HG03060 (cell line): ENCODE results near the gene IDS.
"Not testable (repeated sequence)": the region's sequence is repeated elsewhere in the genome, so short reads cannot be mapped to it uniquely, and the experiment has no call there.

ENCODE experiments used
- ATAC-seq: cut with Tn5 transposase; IDR thresholded peaks from one replicate; pipeline ENCODE4 v1.9.1; 2021; ENCODE audit warnings: low read depth, moderate number of reproducible peaks; ENCODE audit not compliant: unreplicated experiment

Gene IDS

DNA sequence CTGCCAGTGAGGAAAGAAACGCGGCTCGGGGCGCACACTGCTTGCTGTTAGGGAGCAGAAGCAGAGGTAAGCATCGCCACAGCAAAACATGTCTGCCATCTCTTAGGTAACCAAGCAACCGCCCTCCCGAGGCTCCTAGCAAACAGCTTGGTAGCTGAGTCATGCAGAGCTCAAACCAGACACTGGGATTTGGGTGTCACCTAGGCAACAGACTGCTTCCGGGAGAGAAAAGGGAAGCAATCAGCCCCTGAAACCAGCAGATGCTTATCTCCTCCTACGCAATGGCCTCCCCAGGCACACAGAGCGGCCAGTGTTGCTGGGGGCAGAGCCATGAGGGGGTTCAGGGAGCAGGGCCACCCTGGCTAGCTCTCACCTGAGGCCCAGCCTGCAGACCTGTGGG is 1.7 kb downstream of the IDS start:
- ATAC-seq = peak; percentile 81

- ATAC-seq = not testable (repeated sequence)
Observed at GRCh38 chrX:149502923-149503322, 2.2 kb downstream of the IDS start.

DNA sequence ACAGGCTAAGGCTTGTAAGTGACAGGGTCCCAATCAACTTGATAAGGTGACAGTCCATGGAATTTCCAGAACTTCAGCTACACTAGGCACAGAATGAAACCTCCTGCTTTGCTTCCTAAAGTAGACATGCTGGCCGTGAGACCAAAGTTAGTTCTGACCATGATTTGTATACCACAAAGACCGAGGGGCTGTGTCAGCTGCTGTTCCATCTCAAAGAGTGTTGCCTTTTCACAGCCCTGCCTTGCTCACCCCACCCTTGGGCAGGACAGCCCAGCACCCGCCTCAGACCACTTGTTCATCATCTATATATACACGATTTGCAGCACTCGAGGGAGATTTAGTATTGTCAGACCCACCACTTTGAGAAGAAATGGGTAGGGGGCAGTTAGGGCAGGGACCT is 5.3 kb downstream of the IDS start:
- no peak for ATAC-seq

DNA sequence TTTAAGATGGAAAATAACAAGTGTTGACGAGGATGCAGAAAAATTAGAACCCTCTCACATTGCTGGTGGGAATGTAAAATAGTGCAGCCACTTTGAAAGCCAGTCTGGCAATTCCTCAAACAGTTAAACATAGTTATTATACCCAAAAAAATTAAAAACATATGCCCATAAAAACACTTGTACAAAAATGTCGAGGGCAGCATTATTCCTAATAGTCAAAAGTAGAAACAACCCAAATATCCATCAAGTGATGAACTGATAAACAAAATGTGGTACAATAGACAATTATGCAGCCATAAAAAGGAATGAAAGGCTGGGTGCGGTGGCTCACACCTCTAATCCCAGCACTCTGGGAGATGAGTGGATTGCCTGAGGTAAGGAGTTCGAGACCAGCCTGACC is 6.3 kb downstream of the IDS start:
- ATAC-seq = no peak

DNA sequence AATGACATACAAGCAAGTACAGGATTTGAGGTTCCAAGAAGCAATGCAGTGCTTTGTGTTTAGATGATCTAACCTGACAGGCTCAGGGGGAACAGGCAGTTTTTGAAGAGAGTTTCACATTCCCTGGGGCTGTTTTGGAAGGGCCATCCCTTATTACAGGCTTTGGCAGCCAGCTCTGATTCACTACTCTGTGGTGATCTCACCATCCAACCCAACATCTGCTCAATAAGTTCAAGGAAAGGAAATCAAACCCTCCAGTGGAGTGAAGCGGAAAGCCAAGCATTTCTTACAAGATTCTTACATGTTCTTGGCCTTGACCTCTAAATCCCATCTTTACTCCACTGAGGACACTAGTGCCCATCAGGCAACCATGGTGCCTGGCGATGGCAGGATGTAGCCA is 7.5 kb downstream of the IDS start:
- no peak for ATAC-seq

GRCh38 chrX:149497054-149497453 is 8.1 kb downstream of the IDS start:
- no peak for ATAC-seq

DNA sequence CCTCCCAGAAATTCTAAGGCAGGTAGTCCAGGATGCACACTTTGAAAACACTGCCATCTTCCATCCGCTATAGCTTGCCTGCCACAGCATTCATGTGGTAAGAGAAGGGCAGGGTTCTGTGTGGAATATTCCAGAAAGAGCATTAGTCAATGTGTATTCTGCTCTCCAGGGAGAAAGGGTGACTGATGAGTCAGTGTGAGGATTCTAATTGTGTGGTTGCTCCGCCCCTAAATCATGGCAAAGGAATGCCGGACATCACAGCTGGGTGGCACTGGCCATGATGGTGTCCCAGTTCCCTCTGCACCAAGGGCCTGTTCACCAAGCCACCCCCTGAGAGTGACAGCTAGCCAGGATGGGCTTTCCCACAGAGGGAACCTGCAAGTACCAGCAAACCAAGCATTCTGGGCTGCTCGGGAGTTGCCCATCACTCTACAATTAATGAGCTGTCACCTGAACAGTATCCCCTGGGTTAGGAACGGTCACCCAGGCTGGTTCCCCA is 9.5 kb downstream of the IDS start:
- no peak for ATAC-seq

GRCh38 chrX:149494844-149495565 is 10.1 kb downstream of the IDS start:
- no peak for ATAC-seq

- no peak for ATAC-seq
Observed at GRCh38 chrX:149493567-149494562, 11.2 kb downstream of the IDS start.

DNA sequence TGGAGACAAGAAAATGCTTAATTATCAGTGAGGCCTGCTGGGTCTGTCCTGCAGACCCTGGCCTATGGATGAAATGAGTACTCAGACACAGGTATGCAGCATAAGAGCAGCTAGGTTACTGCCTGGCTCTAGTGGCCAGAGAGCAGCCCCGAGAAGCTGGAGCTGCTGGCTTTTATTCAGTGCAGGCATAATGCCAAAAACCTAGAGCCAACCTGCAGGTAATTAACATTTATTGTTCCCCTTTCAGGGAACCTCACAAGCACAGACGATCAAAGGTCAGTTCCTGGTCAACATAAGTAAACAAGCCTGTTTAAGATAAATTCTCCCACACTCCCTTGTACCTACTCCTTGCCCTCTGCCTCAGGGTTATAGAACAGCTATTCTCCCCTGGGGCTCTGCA is 13.3 kb downstream of the IDS start:
- ATAC-seq = no peak

- ATAC-seq = no peak
Observed at GRCh38 chrX:149490100-149490499, 15.0 kb downstream of the IDS start.

- ATAC-seq = not testable (repeated sequence)
Observed at GRCh38 chrX:149488411-149489052, 16.6 kb downstream of the IDS start.

DNA sequence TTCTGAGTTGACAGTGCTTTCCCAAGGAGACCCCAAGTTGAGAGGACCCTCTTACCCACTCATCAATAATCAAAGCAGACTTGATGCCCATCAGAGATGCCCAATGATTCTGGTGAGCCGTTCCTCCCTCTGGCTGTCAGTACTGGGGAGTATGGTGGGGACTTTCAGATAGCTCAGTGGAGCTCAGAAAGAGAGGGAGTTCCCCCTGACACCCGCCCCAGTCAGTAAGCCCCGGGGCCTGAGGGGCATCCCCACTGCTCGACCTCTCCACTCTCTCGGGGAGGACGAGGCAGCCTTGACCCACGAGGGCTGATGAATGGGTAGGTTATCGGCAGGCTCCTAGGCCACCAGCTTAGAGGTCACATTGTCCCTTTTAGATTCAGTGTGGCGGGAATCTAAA is 17.1 kb downstream of the IDS start:
- not testable (repeated sequence) for ATAC-seq

DNA sequence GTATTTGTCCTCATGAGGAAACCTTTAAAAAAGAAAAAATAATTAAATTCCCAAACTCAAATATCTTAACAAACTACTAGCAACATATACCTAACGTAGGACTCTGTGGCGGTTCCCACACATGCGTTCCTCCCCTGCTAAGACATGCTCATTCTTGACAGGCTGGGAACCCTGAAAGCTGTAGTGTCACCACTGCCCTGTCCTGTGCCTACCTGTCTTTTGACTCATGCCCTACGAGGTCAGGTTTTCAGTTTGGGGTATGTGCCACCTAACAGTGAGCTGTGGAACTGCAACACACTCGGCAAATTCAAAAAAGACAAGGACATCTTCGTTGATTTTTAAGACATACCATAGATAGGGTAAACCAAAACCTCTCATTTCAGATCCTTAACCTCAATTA is 17.8 kb downstream of the IDS start:
- peak; percentile 89 for ATAC-seq

DNA sequence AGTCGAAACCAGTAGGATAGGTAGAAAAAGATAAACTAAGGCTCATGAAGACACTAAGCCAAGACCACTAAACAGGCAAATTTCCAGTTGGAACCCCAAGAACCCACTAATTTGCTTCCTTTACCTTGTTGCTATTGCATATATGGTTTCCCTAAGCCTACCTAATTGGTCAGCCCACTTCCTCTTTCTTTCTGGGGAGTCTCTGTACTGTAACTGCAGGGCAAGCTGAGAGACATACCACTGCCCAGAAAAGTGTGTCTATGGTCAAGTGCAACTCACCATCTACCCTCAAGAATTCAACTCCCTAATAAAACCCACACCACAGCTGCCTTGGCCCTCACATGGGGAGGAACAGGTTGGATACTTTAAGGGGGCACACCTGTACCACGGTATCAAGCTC is 28.6 kb downstream of the IDS start:
- peak; percentile 71 for ATAC-seq

- no peak for ATAC-seq
Observed at GRCh38 chrX:149473966-149474365, 31.1 kb downstream of the IDS start.

DNA sequence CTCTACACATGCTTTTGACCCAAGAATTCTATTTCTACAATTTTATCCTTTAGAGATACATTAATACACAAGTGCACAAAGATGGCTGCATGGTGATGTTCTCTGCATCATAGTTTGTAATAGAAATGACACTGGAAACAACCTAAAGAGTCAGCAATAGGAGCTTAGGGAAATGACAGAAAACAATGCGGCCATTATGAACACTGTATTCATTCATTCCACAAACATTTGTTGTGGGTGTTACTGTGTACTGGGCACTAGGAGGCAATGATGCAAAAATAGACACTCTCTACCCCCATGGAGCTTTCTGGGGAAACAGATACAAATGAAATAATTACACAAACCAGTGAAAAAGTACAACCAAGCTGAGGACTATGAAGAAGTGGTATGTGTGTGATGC is 32.0 kb downstream of the IDS start:
- ATAC-seq = no peak

- ATAC-seq = no peak
Observed at GRCh38 chrX:149472625-149473024, 32.5 kb downstream of the IDS start.

DNA sequence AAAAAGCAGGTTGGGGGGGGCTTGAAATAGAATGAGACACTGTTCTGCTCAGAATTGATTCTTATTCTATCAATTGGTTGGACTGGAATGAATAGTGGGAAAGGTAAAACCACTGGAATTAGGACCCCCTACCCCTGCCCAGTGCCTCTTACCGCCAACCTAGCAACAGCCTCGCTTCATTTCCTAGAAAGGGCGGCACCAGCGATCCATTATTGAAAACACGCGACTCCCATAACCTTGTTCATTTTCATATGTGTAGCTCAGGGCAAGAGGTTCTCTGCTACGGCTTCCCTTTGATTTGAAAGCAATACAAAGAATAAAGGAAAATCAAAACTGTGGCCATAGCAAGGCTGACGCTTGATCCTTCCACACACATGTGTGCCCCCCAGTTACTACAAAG is 33.7 kb downstream of the IDS start:
- no peak for ATAC-seq

GRCh38 chrX:149470955-149471354 is 34.2 kb downstream of the IDS start:
- ATAC-seq = peak; percentile 57

DNA sequence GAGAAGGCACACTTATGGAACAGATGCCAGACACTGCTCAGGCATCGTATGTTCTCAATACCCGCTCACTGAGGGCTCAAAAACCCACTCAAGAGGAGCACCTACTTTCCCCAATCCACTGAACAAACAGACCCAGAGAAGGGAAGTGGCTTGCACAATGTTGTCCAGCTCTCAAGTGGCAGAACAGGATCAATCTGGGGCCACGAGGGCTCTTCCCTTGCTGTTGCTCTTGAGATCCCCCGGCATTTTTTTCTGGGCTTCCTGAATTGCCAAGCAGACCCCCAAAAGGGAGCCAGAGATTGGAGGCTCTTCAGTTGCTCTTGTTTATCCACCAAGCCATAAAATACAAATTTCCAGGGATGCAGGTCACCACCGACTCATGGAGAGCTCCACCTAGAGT is 35.7 kb downstream of the IDS start:
- no peak for ATAC-seq
